K562 (cell line): ENCODE measurements around the gene PRXL2B. TPM values are rescaled to one million over a fixed set of nuclear protein-coding genes. Genes with fewer than 3 reads are reported as not detected.
A peak's percentile ranks its signal among the peaks of the same experiment; 100 is the strongest.

Experiments
- ATAC-seq: fragments of 200-7000 bp; cut with Tn5 transposase; 3 replicates; pipeline ENCODE4 v1.9.1; 2020; ENCODE audit warnings: moderate library complexity
- BruUV-seq: library from RNA; stranded (reverse); fragments of 400-500 nt; replicated peaks from 2 replicates; lab custom pipeline; 2021; lab: Mats Ljungman, UMichigan
- CTCF ChIA-PET: fragments of 300-600 bp; formaldehyde crosslinking; extraction: SDS; loops from one replicate; lab custom pipeline; 2021; ENCODE audit warnings: low intra/inter-chr PET ratio; lab: Yijun Ruan, JAX
- POLR2A ChIA-PET: fragments of 300-600, 350-650 bp; sonication (Branson Sonifier 250); formaldehyde crosslinking; extraction: SDS; loops from one replicate; lab custom pipeline; 2021; ENCODE audit warnings: antibody characterized with exemption, inconsistent platforms; lab: Yijun Ruan, JAX
- DNase-seq, 4 experiments: peaks; one replicate each; pipeline versions ENCODE4 v3.0.0 to v3.0.0-alpha.2; 2011 to 2018; ENCODE audit warnings: low spot score in 3 of 4, mixed read lengths in 3 of 4; ENCODE audit errors: extremely low read depth in 1 of 4
- FAIRE-seq: peaks from 2 replicates; lab custom pipeline; 2011; peaks lifted over from hg19 to GRCh38; lab: Jason Lieb, UNC
- H2AFZ ChIP-seq: 2 replicates; pipeline ENCODE4 v1.6.0; 2011; ENCODE audit warnings: low read depth, low read length, control low read depth, inconsistent platforms
- H3K27ac ChIP-seq: fragments of 200-600 bp; 3 replicates; pipeline ENCODE4 v1.8.0; 2011; ENCODE audit warnings: low read depth, mild to moderate bottlenecking, control low read depth, inconsistent platforms, low read length, moderate library complexity, mixed read lengths; ENCODE audit errors: extremely low read depth
- H3K27me3 ChIP-seq, 2 experiments: fragments of 300-600 bp in 1 of 2; 2 replicates in 1 of 2; 3 replicates in 1 of 2; pipeline versions ENCODE4 v1.6.0 to v1.8.0; 2011; ENCODE audit warnings: inconsistent platforms in 2 of 2, low read length in 2 of 2, mild to moderate bottlenecking in 1 of 2, mixed read lengths in 1 of 2, moderate library complexity in 1 of 2; ENCODE audit not compliant: control insufficient read depth in 2 of 2, insufficient read depth in 2 of 2
- H3K36me3 ChIP-seq: fragments of 300-600 bp; 3 replicates; pipeline ENCODE4 v1.8.0; 2011; ENCODE audit warnings: mild to moderate bottlenecking, low read length, inconsistent platforms; ENCODE audit not compliant: control insufficient read depth, insufficient read depth
- H3K4me1 ChIP-seq, 2 experiments: fragments of 200-600 bp in 1 of 2; replicated peaks in 1 of 2; 2 replicates in 1 of 2; 3 replicates in 1 of 2; pipeline versions ENCODE4 v1.5.1 to v1.8.0; 2011; ENCODE audit warnings: inconsistent platforms in 2 of 2, low read length in 2 of 2, mild to moderate bottlenecking in 1 of 2, mixed read lengths in 1 of 2, moderate library complexity in 1 of 2; ENCODE audit not compliant: control insufficient read depth in 2 of 2, insufficient read depth in 2 of 2
- H3K4me2 ChIP-seq: 2 replicates; pipeline ENCODE4 v1.6.1; 2011; ENCODE audit warnings: low read length, control low read depth, inconsistent platforms, mixed read lengths; ENCODE audit not compliant: insufficient read depth
- H3K4me3 ChIP-seq: fragments of 200-600 bp; sonication (generic), shearing (Covaris generic); 2 replicates; pipeline ENCODE4 v1.5.1; 2016; ENCODE audit warnings: control low read depth, inconsistent platforms
- H3K79me2 ChIP-seq: fragments of 200-600 bp; 3 replicates; pipeline ENCODE4 v1.8.0; 2011; ENCODE audit warnings: low read length, inconsistent platforms; ENCODE audit not compliant: control insufficient read depth, insufficient read depth
- H3K9ac ChIP-seq, 2 experiments: 2 replicates each; pipeline versions ENCODE4 v1.6.0 to v1.6.1; 2011; ENCODE audit warnings: low read depth in 2 of 2, low read length in 2 of 2, control low read depth in 1 of 2, inconsistent platforms in 1 of 2, mild to moderate bottlenecking in 1 of 2, mixed read lengths in 1 of 2; ENCODE audit not compliant: insufficient read depth in 1 of 2
- H3K9me1 ChIP-seq: one replicate; pipeline ENCODE4 v1.6.0; 2011; ENCODE audit warnings: inconsistent platforms, mild to moderate bottlenecking, low read length, moderate library complexity; ENCODE audit not compliant: control insufficient read depth, insufficient read depth
- H3K9me3 ChIP-seq: replicated peaks from 2 replicates; pipeline ENCODE4 v1.5.1; 2011; ENCODE audit warnings: low read depth, low read length, inconsistent platforms; ENCODE audit not compliant: control insufficient read depth, insufficient read depth
- H4K20me1 ChIP-seq: replicated peaks from 2 replicates; pipeline ENCODE4 v1.6.1; 2011; ENCODE audit warnings: low read length, inconsistent platforms, mixed read lengths; ENCODE audit not compliant: control insufficient read depth, insufficient read depth
- DPF2 ChIP-seq: fragments of 450-650 bp; IDR thresholded peaks from 2 replicates; pipeline ENCODE4 v1.6.1; 2016
- NR2F6 ChIP-seq: fragments of 450-650 bp; formaldehyde crosslinking; IDR thresholded peaks from 2 replicates; pipeline ENCODE4 v1.4.0; 2020; ENCODE audit warnings: mild to moderate bottlenecking
- NRF1 ChIP-seq, 2 experiments: fragments of 450-650 bp; IDR thresholded peaks in 1 of 2; conservative IDR thresholded peaks in 1 of 2; 2 replicates each; pipeline ENCODE4 v1.6.1; 2014; ENCODE audit warnings: mild to moderate bottlenecking in 2 of 2
- RBM25 ChIP-seq: fragments of 200-400 bp; formaldehyde crosslinking; IDR thresholded peaks from 2 replicates; pipeline ENCODE4 v1.6.1; 2018; ENCODE audit warnings: low read length, low read depth, moderate library complexity; ENCODE audit not compliant: severe bottlenecking
- SMARCE1 ChIP-seq: fragments of 450-650 bp; IDR thresholded peaks from 2 replicates; pipeline ENCODE4 v1.7.1; 2016; ENCODE audit warnings: mild to moderate bottlenecking
- TOE1 ChIP-seq, 2 experiments: fragments of 450-650 bp in 1 of 2; sonication (generic) in 1 of 2; formaldehyde crosslinking in 1 of 2; IDR thresholded peaks; 2 replicates each; pipeline versions ENCODE4 v1.7.1 to v1.8.0; 2016 to 2022; ENCODE audit warnings: borderline replicate concordance in 2 of 2, mild to moderate bottlenecking in 2 of 2, antibody characterized with exemption in 1 of 2, inconsistent platforms in 1 of 2, low read depth in 1 of 2, missing genetic modification reagents in 1 of 2, moderate library complexity in 1 of 2
- ZNF23 ChIP-seq: fragments of 250-450 bp; sonication (Bioruptor Pico); IDR thresholded peaks from 2 replicates; pipeline ENCODE4 v1.4.0; 2020; ENCODE audit warnings: mild to moderate bottlenecking
- ZNF324 ChIP-seq: fragments of 250-450 bp; sonication (Bioruptor Pico); IDR thresholded peaks from 2 replicates; pipeline ENCODE4 v1.4.0; 2020; ENCODE audit warnings: mild to moderate bottlenecking
- ZNF431 ChIP-seq: sonication (generic); formaldehyde crosslinking; IDR thresholded peaks from 2 replicates; pipeline ENCODE4 v1.8.0; 2022; ENCODE audit warnings: mild to moderate bottlenecking, missing genetic modification reagents
- WGBS: fragments of 100-300 bp; shearing (Covaris generic); methylation state at CpG from one replicate; pipeline ENCODE4 v1.1.6; 2016; ENCODE audit warnings: low coverage, mixed read lengths; ENCODE audit not compliant: insufficient coverage; ENCODE audit errors: missing lambda C conversion rate; 5-methylcytosine and 5-hydroxymethylcytosine counted together
- in situ Hi-C: fragments of 300-500 bp; cut with MboI; formaldehyde crosslinking; loops from 4 replicates; pipeline ENCODE4 v1.15.0; 2018; ENCODE audit warnings: inconsistent platforms, mixed read lengths
- intact Hi-C: fragments of 100-400 bp; cut with micrococcal nuclease; formaldehyde crosslinking; loops from 2 replicates; pipeline ENCODE4 v1.14.2; 2022
- polyA plus RNA-seq, 8 experiments: library from polyadenylated mRNA; depleted of rRNA in 4 of 8; stranded (reverse) in 5 of 8; unstranded in 3 of 8; fragments of >200 nt; fragmentation: Nextera tagmentation in 2 of 8; fragmentation: Illumina TruSeq in 1 of 8; extraction: Ambion mirVana in 2 of 8; extraction: Trizol in 1 of 8; gene quantifications; 2 replicates each; pipeline versions ENCODE4 v1.2.1 to v1.2.3, GENCODE V29; 2011 to 2014; ENCODE audit warnings: inconsistent platforms in 1 of 8, missing spikeins in 1 of 8
- total RNA-seq, 7 experiments: library from RNA; depleted of rRNA in 6 of 7; stranded (reverse); fragments of >200 nt in 6 of 7; fragmentation: Illumina TruSeq in 2 of 7; extraction: Trizol in 2 of 7; gene quantifications; 2 replicates each; pipeline versions ENCODE4 v1.2.1 to v1.2.3, GENCODE V29; 2011 to 2021; ENCODE audit warnings: low replicate concordance in 1 of 7
- TF ChIP-seq, protein P1 (sequence below), 2 experiments: IDR thresholded peaks; 2 replicates each; pipeline ENCODE4 v1.6.1; 2012; ENCODE audit warnings: improper control_type of control experiment in 2 of 2, low read depth in 2 of 2, low read length in 2 of 2, borderline replicate concordance in 1 of 2
- TF ChIP-seq, protein P2 (sequence below): fragments of 450-650 bp; formaldehyde crosslinking; IDR thresholded peaks from 2 replicates; pipeline ENCODE4 v1.4.0; 2020; ENCODE audit warnings: mild to moderate bottlenecking
- TF ChIP-seq, protein P3 (sequence below): fragments of 450-650 bp; formaldehyde crosslinking; conservative IDR thresholded peaks from 2 replicates; pipeline ENCODE4 v1.4.0; 2022; ENCODE audit warnings: mild to moderate bottlenecking, missing genetic modification characterization

Gene PRXL2B
- total and polyA plus RNA-seq, 9 of the 15 experiments (the other 6 are each of a cell fraction or from before 2014, with no cell fraction given), result 0.99 to 25.3 (median 11.8) TPM

DNA sequence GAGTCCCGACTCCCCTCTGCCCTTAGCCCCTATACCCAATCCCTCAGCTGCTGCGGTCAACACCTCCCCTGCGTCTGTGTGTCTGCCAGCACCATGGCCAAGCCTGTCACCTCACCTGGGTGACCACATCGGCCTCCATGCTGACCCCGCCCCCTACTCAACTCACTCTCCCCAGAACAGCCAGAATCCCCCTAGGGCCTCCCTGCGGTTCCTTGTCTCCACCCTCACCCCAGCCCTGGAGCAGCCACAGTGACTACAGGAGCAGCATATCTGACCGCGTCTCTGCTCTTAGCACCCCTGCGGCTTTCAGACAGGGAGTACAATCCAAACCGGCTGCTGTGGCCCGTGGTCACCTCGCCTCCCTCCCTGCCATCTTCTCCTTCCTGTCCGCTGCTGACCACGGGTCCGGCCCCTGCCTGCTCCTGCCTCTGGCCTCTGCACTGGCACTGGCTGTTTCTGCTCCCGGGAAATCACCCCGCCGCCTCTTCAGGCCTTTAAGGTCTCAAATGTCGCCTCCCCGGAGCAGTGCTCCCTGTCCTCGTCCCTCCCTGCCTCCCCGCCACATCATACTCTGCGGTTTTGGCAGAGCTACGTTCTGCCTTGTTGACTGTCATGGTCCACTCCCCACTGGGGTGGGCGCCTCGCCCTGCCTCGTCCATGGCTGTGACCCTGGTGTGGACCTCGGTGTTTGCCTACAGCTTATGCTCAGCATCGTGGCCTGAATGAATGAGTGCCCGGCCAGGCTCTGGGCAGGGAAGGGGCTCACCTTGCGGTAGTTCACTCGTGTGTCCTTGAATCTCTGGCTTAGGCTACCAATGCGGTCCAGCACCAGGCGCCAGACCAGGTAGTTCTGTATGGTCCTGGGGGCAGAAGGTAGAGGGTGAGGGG is 11.1 kb downstream of the PRXL2B start:
- Histone ChIP-seq H3K4me1 (peaks cover 0 to 50% of the 10 kb centered on the region in 2 experiments; a peak in 2 of 5 replicates), H3K9me1 (no peaks in the 10 kb centered on the region), H3K4me2 (no peak overlapping the region), H3K36me3 (no peaks in the 10 kb centered on the region), H3K79me2 (no peaks in the 10 kb centered on the region), H3K27me3 (peaks cover 28 to 67% of the 10 kb centered on the region in 2 experiments; a peak in 4 of 5 replicates), H3K9me3 (no peaks in the 10 kb centered on the region), H3K9ac (peak overlapping the region in 1 of 2 experiments; percentile 62; a peak in 2 of 4 replicates), H3K4me3 (no peak overlapping the region), H4K20me1 (0 out of 2 replicates have a peak, but pooled peaks cover 11% of the 10 kb centered on the region), H2AFZ (no peak overlapping the region), H3K27ac (no peak overlapping the region)
- peak; percentile 65 for ATAC-seq
- FAIRE-seq, result no peak
- intact Hi-C loops, result no loop called here
- ChIA-PET CTCF (no interaction called here), POLR2A (interaction anchor here (0.5 to 1.2 kb wide), 4 partner anchors 12 to 377 kb away, joined by 3 to 4 read pairs (median 3); no protein-coding TSS in a partner anchor)
- 4% methylated on average over 31 of the region's 34 CpGs for WGBS
- peak in 3 of 4 experiments; percentile 26 to 39 (median 35) for DNase-seq
- in situ Hi-C loops, result no loop called here
- no TSS peak for BruUV-seq
- TF ChIP-seq, protein P1, sequence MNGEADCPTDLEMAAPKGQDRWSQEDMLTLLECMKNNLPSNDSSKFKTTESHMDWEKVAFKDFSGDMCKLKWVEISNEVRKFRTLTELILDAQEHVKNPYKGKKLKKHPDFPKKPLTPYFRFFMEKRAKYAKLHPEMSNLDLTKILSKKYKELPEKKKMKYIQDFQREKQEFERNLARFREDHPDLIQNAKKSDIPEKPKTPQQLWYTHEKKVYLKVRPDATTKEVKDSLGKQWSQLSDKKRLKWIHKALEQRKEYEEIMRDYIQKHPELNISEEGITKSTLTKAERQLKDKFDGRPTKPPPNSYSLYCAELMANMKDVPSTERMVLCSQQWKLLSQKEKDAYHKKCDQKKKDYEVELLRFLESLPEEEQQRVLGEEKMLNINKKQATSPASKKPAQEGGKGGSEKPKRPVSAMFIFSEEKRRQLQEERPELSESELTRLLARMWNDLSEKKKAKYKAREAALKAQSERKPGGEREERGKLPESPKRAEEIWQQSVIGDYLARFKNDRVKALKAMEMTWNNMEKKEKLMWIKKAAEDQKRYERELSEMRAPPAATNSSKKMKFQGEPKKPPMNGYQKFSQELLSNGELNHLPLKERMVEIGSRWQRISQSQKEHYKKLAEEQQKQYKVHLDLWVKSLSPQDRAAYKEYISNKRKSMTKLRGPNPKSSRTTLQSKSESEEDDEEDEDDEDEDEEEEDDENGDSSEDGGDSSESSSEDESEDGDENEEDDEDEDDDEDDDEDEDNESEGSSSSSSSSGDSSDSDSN (IDR thresholded peaks at IDR 0.05; ENCODE audit: borderline replicate concordance in 1 of 2, low read depth in 2 of 2, low read length in 2 of 2), result 0 out of 4 replicates have a peak, but pooled peaks of 1 of the 2 experiments have one; percentile 42
- TF ChIP-seq, protein P2, sequence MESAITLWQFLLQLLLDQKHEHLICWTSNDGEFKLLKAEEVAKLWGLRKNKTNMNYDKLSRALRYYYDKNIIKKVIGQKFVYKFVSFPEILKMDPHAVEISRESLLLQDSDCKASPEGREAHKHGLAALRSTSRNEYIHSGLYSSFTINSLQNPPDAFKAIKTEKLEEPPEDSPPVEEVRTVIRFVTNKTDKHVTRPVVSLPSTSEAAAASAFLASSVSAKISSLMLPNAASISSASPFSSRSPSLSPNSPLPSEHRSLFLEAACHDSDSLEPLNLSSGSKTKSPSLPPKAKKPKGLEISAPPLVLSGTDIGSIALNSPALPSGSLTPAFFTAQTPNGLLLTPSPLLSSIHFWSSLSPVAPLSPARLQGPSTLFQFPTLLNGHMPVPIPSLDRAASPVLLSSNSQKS, result no peak
- TF ChIP-seq SMARCE1 (no peak), RBM25 (no peak), DPF2 (no peak), TOE1 (IDR thresholded peaks at IDR 0.05; ENCODE audit: borderline replicate concordance) (no peak), TOE1 (CRISPR knock-in tag; IDR thresholded peaks at IDR 0.05; ENCODE audit: borderline replicate concordance, low read depth) (no peak), NRF1 (conservative IDR thresholded peaks at IDR 0.05 in 1 of 2, IDR thresholded peaks at IDR 0.05 in 1 of 2) (no peak), ZNF324 (CRISPR knock-in tag) (no peak), ZNF431 (CRISPR knock-in tag) (no peak), NR2F6 (no peak), ZNF23 (CRISPR knock-in tag) (no peak)
- TF ChIP-seq, protein P3, sequence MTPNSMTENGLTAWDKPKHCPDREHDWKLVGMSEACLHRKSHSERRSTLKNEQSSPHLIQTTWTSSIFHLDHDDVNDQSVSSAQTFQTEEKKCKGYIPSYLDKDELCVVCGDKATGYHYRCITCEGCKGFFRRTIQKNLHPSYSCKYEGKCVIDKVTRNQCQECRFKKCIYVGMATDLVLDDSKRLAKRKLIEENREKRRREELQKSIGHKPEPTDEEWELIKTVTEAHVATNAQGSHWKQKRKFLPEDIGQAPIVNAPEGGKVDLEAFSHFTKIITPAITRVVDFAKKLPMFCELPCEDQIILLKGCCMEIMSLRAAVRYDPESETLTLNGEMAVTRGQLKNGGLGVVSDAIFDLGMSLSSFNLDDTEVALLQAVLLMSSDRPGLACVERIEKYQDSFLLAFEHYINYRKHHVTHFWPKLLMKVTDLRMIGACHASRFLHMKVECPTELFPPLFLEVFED (CRISPR knock-in tag), result no peak
